Activated CD4-positive, alpha-beta T cell treated with anti-CD3 and anti-CD28 coated beads for 1 hour (primary cell): Measurements from ENCODE around the gene CMTM7.

Source experiments
- DNase-seq: peaks from one replicate; pipeline ENCODE4 v3.0.0-alpha.2; 2020

CMTM7 gene

GRCh38 chr3:32414522-32415202 lies 23.0 kb downstream of the CMTM7 start:
- no peak for DNase-seq

- DNase-seq, result no peak
Observed at GRCh38 chr3:32419742-32420125, 28.1 kb downstream of the CMTM7 start.

- DNase-seq, result no peak
Observed at GRCh38 chr3:32420126-32421038, 28.7 kb downstream of the CMTM7 start.

DNA sequence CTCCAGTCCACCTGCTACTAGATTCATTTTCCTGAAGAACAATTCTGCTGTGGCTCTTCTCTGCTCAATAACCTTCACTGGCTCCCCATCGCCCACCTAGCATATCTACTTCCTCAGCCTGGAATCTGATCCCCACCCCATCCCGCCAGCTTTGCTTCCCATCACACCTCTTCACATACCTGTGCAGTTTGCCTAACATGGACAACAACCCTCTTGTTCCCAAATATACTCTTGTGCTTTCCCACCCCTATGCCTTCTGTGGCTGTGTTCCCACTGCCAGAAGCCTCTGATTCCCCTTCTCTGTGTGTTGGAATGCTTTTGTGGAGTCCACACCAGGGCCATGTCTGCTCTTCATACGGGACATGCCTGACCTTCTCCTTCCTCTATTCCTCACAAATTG lies 29.5 kb downstream of the CMTM7 start:
- DNase-seq, result no peak

- no peak for DNase-seq
Observed at GRCh38 chr3:32421991-32422859, 30.6 kb downstream of the CMTM7 start.

GRCh38 chr3:32422943-32423342 lies 31.3 kb downstream of the CMTM7 start:
- no peak for DNase-seq

GRCh38 chr3:32423534-32423933 lies 31.9 kb downstream of the CMTM7 start:
- no peak for DNase-seq

GRCh38 chr3:32423956-32424557 lies 32.4 kb downstream of the CMTM7 start:
- DNase-seq, result no peak

- no peak for DNase-seq
Observed at GRCh38 chr3:32424581-32425250, 33.1 kb downstream of the CMTM7 start.

DNA sequence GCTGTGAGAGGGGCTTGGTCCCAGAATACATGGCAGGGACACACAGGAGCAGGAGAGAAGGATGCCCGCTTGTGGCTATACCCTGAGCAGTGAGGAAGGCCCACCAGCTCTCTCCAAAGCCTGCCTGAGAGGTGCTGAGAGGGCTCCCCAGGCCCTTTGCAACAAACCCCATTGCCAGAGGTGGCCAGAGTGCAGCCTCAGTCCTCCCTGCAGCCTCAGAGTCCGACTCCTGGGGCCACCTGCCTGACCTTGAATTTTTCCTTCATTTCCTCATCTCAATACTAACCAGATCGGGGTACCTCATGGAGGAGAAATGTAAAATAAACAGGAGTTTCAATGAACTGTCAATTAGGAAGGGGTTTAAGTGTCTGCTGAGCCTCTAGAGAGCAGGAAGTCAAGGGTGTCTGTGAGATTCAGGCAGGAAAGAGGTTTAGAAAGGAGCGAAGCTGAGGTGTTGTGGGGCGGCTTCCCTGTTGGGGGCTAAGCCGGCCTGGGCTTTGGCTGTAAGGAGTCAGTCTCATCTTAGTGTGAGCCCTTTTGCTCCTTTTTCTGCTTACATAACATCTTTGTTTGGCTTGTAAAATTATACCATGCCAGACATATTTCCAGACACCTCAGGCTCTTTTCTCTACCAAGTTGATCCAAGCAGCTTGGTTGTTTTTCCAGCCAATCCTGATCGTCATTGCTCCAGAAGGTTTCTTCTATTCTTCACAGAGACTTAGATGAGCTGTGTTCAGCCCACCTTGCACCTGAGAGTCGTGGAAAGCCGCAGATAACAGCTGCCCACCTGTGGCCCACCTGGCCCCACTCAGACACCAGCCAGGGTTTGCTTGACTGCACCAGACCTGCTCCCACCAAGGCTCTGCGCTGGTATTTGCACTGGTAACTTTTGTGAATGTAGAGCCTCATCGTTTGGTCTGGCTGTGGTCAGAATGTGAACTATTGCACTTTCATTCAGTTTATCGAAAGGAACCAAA lies 36.7 kb downstream of the CMTM7 start:
- DNase-seq, result no peak

DNA sequence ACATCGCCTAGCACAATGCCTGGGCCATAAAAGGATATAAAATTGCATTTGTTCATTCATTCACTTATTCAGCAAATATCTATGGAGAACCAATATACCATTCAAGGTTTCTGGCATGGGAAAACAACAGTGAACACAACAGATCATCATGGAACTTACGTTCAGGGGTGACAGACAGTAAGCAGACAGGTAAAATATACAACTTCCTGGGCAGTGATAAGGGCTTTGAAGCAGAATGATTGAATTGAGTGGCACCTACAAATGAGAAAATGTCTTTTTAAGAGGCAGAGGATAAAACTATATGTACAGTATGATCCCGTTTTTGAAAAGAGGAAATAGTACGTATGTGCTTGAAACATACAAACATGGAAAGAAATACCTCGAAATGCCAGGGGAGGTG lies 39.2 kb downstream of the CMTM7 start:
- DNase-seq, result no peak

GRCh38 chr3:32431481-32431880 lies 39.8 kb downstream of the CMTM7 start:
- DNase-seq, result no peak

- DNase-seq, result no peak
Observed at GRCh38 chr3:32432045-32432710, 40.5 kb downstream of the CMTM7 start.

DNA sequence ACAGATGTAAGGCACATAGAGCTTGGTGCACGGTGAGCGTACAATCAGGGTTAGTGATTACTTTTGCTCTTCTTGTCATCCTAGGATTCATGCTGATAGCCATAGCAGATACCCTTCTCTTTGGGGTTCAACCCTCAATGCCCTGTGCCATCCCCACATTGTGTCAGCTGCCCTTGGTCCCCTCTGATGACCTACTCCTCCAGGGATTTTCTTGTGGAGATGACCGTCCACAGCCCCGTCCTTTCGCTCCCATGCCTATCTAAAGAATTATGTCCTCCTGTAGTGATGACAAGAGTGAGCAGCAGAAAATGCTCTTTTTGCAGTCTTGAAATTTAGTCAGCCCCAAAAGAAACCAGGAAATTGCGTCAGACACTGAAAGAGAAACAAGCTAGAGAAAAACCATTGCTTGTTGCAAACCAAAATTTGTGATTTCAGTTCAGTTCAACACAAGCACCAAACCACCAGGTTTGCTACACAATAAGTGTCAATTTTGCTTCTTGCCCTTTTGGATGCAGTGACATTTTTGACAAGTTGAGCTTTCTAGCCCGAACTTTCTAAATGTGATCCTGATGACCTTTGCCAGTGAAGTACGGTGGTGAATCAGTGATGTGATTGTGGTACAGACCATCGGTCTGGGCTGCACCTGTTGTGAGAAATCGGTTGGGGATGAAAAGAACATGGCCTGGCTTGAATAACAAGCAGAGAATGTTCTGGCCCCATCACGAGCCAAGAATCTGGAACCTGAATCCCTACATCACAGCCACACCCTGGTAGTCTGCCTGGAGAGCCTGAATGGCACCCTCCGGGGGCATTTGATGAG lies 41.3 kb downstream of the CMTM7 start:
- DNase-seq, result no peak

DNA sequence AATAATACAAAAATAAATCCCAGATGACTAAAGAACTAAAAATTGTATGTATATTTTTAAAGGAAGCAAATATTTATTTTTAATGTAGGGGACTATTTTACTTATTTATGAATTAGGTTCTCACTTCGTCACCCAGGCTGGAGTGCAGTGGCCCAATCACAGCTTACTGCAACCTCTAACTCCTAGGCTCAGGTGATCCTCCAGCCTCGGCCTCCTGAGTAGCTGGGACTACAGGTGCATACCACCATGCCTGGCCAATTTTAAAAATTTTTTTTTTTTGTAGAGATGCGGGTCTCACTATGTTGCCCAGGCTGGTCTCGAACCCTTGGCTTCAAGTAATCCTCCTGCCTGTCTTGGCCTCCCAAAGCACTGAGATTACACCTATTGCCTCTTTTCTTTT lies 42.6 kb downstream of the CMTM7 start:
- no peak for DNase-seq

GRCh38 chr3:32435911-32436815 lies 44.5 kb downstream of the CMTM7 start:
- no peak for DNase-seq

DNA sequence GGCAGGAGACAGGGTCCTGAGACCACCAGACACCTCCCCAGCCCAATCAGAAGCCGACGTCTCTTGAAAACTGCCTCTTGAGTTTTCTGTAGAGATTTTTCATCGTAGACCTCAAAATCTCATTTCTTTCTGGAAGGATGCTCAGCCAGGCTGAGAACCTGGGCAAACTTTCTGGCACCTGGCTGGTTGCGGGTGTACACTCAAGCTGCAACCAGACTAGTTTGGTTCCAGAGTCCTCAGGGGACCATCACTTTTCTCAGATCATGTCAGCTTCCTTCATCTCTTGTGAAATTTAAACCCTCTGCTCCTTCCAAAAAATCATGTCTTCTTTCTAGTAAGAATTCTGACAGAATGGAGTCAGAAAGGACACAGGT lies 45.1 kb downstream of the CMTM7 start:
- DNase-seq, result no peak

DNA sequence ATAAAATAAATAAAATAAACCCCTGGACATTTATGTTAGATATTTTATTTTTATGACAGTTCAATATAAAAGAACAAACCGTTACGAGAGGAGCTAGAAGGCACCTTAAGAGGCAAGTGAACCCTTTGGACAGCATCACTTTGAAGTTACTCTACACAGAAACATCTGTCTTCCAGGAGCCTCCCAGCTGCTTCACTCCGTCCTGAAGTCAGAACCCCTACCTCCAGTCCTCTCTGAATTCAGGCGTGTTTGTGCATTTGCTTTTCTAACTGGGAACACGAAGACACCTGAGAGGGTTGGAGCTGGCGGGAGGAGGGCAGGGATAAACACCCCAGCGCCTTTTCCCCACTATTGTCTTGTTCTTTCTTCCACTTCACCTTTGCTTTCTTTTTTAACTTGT lies 46.2 kb downstream of the CMTM7 start:
- DNase-seq, result no peak
